ENCODE measurements around the gene PTPN6.

Gene PTPN6

DNA sequence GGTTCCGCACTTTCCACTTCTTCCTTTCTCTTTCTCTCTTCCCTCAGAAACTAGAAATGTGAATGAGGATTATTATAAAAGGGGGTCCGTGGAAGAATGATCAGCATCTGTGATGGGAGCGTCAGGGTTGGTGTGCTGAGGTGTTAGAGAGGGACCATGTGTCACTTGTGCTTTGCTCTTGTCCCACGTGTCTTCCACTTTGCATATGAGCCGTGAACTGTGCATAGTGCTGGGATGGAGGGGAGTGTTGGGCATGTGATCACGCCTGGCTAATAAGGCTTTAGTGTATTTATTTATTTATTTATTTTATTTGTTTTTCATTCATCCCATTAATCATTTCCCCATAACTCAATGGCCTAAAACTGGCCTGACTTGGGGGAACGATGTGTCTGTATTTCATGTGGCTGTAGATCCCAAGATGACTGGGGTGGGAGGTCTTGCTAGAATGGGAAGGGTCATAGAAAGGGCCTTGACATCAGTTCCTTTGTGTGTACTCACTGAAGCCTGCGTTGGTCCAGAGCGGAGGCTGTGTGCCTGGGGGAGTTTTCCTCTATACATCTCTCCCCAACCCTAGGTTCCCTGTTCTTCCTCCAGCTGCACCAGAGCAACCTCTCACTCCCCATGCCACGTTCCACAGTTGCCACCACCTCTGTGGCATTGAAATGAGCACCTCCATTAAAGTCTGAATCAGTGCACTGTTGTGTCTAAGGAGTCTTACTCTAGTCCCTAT lies 28.0 kb upstream of the PTPN6 start:
- DNase-seq: no peak

GRCh38 chr12:6923851-6924250 lies 27.3 kb upstream of the PTPN6 start:
- no peak for DNase-seq

DNA sequence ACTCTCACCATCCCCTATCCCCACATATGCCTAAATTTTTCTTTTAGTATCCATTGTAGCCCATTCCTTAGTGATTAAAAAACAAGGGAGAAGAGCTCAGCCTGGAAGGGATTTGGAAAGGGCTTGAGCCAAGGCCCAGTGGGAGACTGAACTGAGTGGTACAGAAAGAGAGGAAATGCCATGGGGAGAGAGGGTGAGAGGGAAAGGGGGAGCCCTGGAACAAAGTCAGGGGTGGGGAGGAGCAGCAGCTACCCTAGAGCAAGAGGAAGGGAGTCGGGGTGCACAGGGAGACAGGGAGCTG lies 26.0 kb upstream of the PTPN6 start:
- peak; percentile 50 for DNase-seq

DNA sequence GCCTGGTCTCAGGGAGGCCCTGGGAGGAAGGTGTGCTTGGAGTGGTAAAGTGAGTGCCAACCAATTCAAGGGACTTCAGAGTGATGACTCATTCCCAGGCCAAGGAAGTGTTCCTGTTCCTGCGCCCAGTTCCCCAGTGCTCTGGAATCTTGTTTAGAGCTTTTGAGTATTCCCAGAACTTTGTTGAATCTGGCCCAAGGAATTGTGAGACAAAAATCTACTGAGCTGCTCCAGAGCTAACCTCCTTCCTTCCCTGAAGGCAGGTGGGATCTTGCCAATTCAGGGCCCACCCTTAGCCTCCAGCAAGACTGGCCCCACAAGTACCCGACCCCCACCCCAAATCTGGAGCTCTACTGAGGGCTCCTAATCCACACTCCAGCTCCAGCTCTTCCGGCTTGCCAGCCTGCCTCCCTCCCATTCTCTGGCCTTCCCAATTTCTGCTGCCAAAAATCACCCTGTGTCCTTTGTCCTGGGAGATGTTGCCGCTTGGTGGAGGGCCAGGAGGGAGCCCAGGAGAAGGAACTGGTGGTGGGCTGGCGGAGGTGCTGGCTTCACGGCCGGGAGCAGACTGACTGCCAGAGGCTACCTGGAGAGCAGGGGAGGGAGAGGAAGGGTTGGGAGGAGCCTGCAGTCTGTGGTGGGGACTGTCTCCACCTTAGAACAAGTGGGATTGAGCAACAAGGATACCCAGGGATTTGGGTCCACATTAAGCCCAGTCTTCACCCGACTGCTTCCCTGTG lies 25.4 kb upstream of the PTPN6 start:
- peak; percentile 55 for DNase-seq

GRCh38 chr12:6927379-6928021 lies 23.7 kb upstream of the PTPN6 start, which contains the start of gene ATN1:
Gene ATN1, plus strand, starts transcription at chr12:6927959. Its CDS starts 6,043 bp downstream, at chr12:6934002.
- peak; percentile 92 for DNase-seq

GRCh38 chr12:6928022-6928702 lies 23.0 kb upstream of the PTPN6 start:
- DNase-seq: no peak

DNA sequence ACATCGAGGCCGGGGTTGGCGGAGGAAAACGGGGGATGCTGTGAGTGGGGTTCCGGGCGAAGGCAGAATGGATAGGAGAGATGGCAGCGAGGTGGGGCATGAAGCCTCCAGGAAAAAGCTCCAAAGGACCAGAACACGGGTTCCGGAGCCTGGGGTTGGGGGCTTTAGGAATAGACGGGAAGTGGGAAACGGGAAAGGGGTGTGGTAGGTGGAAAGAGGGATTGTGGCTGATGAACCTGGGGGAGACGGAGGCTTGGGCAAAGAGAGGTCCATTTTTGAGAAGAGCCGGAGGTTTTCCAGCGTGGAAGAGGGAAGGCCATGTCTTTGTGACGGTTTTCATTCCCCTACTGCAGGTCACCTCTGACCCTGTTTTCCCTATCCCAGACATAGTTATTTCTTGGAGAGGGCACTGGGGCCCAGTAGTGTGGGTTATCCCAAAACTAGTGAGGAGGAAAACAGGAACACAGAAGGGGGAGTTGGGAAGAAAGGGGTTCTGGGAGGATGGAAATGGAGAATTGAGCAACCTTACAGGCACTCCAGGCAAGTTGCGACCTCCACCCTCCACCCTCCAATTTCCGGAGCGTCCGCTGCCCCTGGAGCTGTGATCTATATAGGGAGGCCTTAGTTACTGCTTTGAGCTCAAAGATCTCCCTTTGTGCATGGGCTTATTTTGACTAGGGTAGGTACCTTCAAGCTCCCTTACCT lies 22.3 kb upstream of the PTPN6 start:
- no peak for DNase-seq

DNA sequence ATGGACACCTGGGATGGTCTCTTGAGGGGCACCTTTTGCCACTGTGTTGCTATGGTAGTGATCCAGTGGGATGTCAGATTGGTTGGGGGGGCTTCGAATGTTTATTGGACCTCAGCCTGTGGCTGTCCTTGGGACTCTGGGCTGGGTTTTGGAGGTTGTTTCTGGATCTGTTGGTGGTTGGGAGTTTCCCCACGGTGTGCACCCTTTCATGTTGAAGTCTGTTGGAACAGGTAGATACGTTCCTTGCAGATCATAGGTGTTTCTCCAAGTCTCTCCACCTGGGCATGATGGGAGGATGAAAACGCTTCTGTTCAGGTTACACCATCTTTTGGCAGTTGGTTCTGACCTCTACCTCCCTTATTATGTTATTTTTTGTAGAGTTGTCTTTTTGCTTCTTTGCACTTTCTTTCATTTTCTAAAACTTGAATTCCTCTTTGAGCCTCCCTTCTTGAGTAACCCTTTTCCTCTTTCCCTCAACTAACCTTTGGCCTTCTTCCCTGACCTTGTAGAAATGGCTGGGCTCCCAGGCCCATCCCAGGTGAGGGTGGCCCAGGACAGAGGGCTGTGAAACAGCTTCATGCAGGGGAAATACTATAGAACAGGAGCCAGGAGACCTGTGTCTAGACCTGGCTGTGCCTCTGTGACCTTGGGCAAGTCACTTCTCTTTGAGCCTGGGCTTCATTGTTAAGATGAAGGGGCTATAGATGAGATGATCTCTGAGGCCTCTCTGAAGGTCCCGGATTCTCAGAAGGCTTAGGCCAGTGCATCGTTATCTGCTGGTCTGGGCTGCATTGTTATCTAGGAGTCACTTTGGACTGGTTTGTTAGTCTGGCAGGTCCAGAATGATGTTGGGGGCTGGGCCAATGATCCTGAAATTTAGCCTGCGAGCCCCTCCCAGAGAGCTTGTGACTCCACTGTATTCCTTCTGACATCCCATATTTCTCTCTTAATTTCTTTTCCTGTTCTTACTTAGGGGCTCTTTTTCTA lies 21.4 kb upstream of the PTPN6 start:
- DNase-seq: no peak

- no peak for DNase-seq
Observed at GRCh38 chr12:6932766-6933165, 18.4 kb upstream of the PTPN6 start.

GRCh38 chr12:6934110-6934509 lies 17.0 kb upstream of the PTPN6 start:
- no peak for DNase-seq

- DNase-seq: no peak
Observed at GRCh38 chr12:6935371-6936193, 15.6 kb upstream of the PTPN6 start.

DNA sequence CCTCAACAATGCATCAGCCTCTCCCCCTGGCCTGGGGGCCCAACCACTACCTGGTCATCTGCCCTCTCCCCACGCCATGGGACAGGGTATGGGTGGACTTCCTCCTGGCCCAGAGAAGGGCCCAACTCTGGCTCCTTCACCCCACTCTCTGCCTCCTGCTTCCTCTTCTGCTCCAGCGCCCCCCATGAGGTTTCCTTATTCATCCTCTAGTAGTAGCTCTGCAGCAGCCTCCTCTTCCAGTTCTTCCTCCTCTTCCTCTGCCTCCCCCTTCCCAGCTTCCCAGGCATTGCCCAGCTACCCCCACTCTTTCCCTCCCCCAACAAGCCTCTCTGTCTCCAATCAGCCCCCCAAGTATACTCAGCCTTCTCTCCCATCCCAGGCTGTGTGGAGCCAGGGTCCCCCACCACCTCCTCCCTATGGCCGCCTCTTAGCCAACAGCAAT lies 14.9 kb upstream of the PTPN6 start:
- DNase-seq: no peak

DNA sequence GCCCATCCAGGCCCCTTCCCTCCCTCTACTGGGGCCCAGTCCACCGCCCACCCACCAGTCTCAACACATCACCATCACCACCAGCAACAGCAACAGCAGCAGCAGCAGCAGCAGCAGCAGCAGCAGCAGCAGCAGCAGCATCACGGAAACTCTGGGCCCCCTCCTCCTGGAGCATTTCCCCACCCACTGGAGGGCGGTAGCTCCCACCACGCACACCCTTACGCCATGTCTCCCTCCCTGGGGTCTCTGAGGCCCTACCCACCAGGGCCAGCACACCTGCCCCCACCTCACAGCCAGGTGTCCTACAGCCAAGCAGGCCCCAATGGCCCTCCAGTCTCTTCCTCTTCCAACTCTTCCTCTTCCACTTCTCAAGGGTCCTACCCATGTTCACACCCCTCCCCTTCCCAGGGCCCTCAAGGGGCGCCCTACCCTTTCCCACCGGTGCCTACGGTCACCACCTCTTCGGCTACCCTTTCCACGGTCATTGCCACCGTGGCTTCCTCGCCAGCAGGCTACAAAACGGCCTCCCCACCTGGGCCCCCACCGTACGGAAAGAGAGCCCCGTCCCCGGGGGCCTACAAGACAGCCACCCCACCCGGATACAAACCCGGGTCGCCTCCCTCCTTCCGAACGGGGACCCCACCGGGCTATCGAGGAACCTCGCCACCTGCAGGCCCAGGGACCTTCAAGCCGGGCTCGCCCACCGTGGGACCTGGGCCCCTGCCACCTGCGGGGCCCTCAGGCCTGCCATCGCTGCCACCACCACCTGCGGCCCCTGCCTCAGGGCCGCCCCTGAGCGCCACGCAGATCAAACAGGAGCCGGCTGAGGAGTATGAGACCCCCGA lies 14.3 kb upstream of the PTPN6 start:
- peak; percentile 69 for DNase-seq

DNA sequence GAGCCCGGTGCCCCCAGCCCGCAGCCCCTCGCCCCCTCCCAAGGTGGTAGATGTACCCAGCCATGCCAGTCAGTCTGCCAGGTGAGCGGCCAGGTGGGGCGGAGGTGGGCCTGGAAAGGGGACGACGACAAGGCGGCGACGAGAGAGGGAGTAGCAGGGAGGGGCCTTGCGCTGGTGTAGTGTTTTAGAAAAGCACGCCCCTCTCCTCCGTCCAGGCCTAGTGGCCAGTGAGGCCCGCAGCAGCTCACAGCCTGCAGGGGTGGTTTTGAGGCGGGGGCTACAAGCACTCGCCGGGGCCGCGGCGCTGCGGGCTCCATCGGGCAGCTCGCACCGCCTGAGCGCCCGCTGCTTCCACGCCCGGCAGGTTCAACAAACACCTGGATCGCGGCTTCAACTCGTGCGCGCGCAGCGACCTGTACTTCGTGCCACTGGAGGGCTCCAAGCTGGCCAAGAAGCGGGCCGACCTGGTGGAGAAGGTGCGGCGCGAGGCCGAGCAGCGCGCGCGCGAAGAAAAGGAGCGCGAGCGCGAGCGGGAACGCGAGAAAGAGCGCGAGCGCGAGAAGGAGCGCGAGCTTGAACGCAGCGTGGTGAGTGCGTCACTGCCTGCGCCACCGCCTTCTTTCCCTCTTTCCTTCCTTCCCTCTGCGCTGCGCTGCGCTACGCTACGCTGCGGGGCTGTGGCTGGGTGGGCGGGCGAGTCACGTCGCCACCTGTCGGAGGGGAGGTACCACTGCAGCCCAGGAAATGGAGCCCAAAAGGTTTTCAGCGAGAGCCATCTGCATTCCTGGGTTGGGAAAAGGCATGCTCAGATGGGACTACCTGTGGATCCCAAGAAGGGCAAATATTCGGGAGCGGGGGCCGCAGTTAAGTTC lies 13.4 kb upstream of the PTPN6 start:
- peak; percentile 99 for DNase-seq

- DNase-seq: no peak
Observed at GRCh38 chr12:6938353-6939190, 12.6 kb upstream of the PTPN6 start.

- no peak for DNase-seq
Observed at GRCh38 chr12:6939191-6939540, 12.0 kb upstream of the PTPN6 start.

GRCh38 chr12:6941267-6941666 lies 9.9 kb upstream of the PTPN6 start:
- no peak for DNase-seq

GRCh38 chr12:6941782-6942181 lies 9.4 kb upstream of the PTPN6 start:
- DNase-seq: no peak

Measured in NCI-H82 (cell line).